SK-N-MC (cell line): ENCODE results near the gene SCGB1C1.

ENCODE experiments used
- DNase-seq: peaks from one replicate; pipeline ENCODE4 v3.0.0-alpha.2; 2011; ENCODE audit warnings: low read depth, low spot score
- H3K27ac ChIP-seq: fragments of 200-600 bp; sonication (generic); 2 replicates; pipeline ENCODE4 v1.5.1; 2016; ENCODE audit warnings: mixed run types
- H3K36me3 ChIP-seq: fragments of 200-600 bp; sonication (generic); 2 replicates; pipeline ENCODE4 v1.6.1; 2017; ENCODE audit warnings: antibody characterized with exemption, low read length, mixed read lengths; ENCODE audit not compliant: insufficient read depth
- H3K4me3 ChIP-seq: fragments of 200-600 bp; sonication (generic); 2 replicates; pipeline ENCODE4 v1.5.1; 2016
- H3K9ac ChIP-seq: fragments of 200-600 bp; sonication (generic); 2 replicates; pipeline ENCODE4 v1.8.0; 2017; ENCODE audit warnings: mixed run types, mixed read lengths; ENCODE audit not compliant: insufficient read length
- H3K9me3 ChIP-seq: fragments of 200-600 bp; sonication (generic); 2 replicates; pipeline ENCODE4 v1.6.1; 2017; ENCODE audit warnings: low read depth, mild to moderate bottlenecking, antibody characterized with exemption, low read length, moderate library complexity, mixed read lengths
- EZH2 ChIP-seq: fragments of 200-600 bp; sonication (generic); IDR thresholded peaks from one replicate; pipeline ENCODE4 v1.6.1; 2017; ENCODE audit warnings: antibody characterized with exemption
- FOXP2 ChIP-seq: optimal IDR thresholded peaks from 2 replicates; pipeline ENCODE3; 2011; ENCODE audit warnings: mild to moderate bottlenecking, moderate library complexity; ENCODE audit not compliant: insufficient read depth; ENCODE audit errors: extremely low read length, control extremely low read depth
- POLR2AphosphoS5 ChIP-seq: IDR thresholded peaks from 2 replicates; pipeline ENCODE4 v1.6.1; 2012; ENCODE audit warnings: mild to moderate bottlenecking, low read depth, low read length, borderline replicate concordance

SCGB1C1 gene

GRCh38 chr11:204587-205109, 11.8 kb downstream of the SCGB1C1 start:
- no peak overlapping the region for H3K27ac ChIP-seq
- H3K36me3 ChIP-seq = peaks cover 4% of the 10 kb centered on the region
- DNase-seq = no peak
- H3K9me3 ChIP-seq = no peaks in the 10 kb centered on the region
- H3K4me3 ChIP-seq = no peak overlapping the region
- TF ChIP-seq POLR2AphosphoS5 (no peak), EZH2 (no peak), FOXP2 (no peak)
- H3K9ac ChIP-seq = no peak overlapping the region

- H3K4me3 ChIP-seq = no peak overlapping the region
- H3K36me3 ChIP-seq = peaks cover 12% of the 10 kb centered on the region
- no peak for DNase-seq
- H3K9ac ChIP-seq = no peak overlapping the region
- H3K9me3 ChIP-seq = no peaks in the 10 kb centered on the region
- no peak for TF ChIP-seq FOXP2
- TF ChIP-seq EZH2 = no peak
- H3K27ac ChIP-seq = no peak overlapping the region
These were observed 12.5 kb downstream of the SCGB1C1 start for GRCh38 chr11:205221-206001.

GRCh38 chr11:206002-206384, 13.1 kb downstream of the SCGB1C1 start:
- H3K4me3 ChIP-seq = peak overlapping the region; percentile 96
- peaks cover 18% of the 10 kb centered on the region for H3K36me3 ChIP-seq
- TF ChIP-seq FOXP2 (no peak), EZH2 (no peak), POLR2AphosphoS5 (no peak)
- no peak for DNase-seq
- no peak overlapping the region for H3K27ac ChIP-seq
- H3K9ac ChIP-seq = peak overlapping the region; percentile 97
- H3K9me3 ChIP-seq = no peaks in the 10 kb centered on the region

DNA sequence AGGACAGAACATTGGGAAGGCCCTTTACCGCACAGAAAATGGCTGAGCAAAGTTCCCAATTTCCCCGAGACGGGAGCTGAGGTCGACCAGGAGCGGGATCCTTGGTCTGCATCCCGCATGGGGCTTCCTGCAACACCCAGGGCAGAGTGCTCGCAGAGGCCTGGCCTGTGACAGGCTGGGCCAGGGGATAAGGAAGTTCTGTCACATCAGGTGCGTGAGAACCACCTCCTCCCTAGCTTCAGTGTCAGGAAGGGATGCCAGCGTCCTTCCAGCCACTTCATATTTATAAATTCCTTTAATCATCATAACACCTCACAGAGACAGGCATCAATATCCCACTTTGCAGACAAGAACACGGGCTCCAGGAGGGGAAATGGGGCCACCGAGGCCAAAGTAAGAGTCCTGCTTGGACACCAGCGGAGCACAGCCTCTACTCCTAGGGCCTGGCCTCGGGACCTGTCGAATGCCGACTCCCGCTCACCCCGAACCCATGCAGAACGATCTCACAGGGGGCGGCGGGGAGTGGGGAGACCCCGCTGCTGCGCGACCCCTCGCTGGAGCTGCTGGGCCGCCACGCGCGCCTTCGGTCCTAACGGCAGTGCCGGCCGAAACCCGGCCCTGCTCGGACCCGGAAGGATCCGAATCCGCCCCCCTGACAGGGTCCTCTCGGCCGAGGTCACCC, 13.8 kb downstream of the SCGB1C1 start:
- no peaks in the 10 kb centered on the region for H3K9me3 ChIP-seq
- no peak for TF ChIP-seq EZH2
- TF ChIP-seq POLR2AphosphoS5 = no peak
- TF ChIP-seq FOXP2 = no peak
- no peak overlapping the region for H3K27ac ChIP-seq
- no peak for DNase-seq
- peak overlapping the region; percentile 96 for H3K4me3 ChIP-seq
- H3K9ac ChIP-seq = peak overlapping the region; percentile 97
- H3K36me3 ChIP-seq = peaks cover 25% of the 10 kb centered on the region

- Histone ChIP-seq H3K4me3 (peak within 1 kb of the TSS; percentile 96), H3K36me3 (peaks cover 31% of the 10 kb centered on the region), H3K9me3 (no peaks in the 10 kb centered on the region), H3K9ac (peak within 1 kb of the TSS; percentile 97), H3K27ac (peak within 1 kb of the TSS; percentile 97)
- peak; percentile 33 for TF ChIP-seq FOXP2
- TF ChIP-seq EZH2 = no peak
- peak; percentile 87 for TF ChIP-seq POLR2AphosphoS5
- peak; percentile 91 for DNase-seq
These were observed 14.5 kb downstream of the SCGB1C1 start, which contains the start of the genes BET1L and RIC8A for GRCh38 chr11:207208-207862. Gene BET1L, minus strand, starts transcription at chr11:207399. Its CDS starts 78 bp downstream, at chr11:207321. Gene RIC8A, plus strand, starts transcription at chr11:207708. Its CDS starts 1,147 bp downstream, at chr11:208855.

GRCh38 chr11:207863-208180, 14.9 kb downstream of the SCGB1C1 start:
- Histone ChIP-seq H3K27ac (peak overlapping the region; percentile 97), H3K4me3 (peak overlapping the region; percentile 96), H3K9me3 (no peaks in the 10 kb centered on the region), H3K9ac (peak overlapping the region; percentile 95), H3K36me3 (peaks cover 36% of the 10 kb centered on the region)
- TF ChIP-seq EZH2 = no peak
- no peak for TF ChIP-seq POLR2AphosphoS5
- no peak for TF ChIP-seq FOXP2
- DNase-seq = no peak

- peaks cover 41% of the 10 kb centered on the region for H3K36me3 ChIP-seq
- H3K4me3 ChIP-seq = peak overlapping the region; percentile 96
- H3K9ac ChIP-seq = peak overlapping the region; percentile 95
These were observed 15.5 kb downstream of the SCGB1C1 start for GRCh38 chr11:208181-208916.

GRCh38 chr11:208917-209260, 16.0 kb downstream of the SCGB1C1 start:
- TF ChIP-seq FOXP2 (no peak), EZH2 (no peak), POLR2AphosphoS5 (no peak)
- H3K27ac ChIP-seq = 0 out of 2 replicates have a peak overlapping the region, but pooled peaks have one; percentile 97
- H3K9me3 ChIP-seq = no peaks in the 10 kb centered on the region
- peaks cover 44% of the 10 kb centered on the region for H3K36me3 ChIP-seq
- peak overlapping the region; percentile 96 for H3K4me3 ChIP-seq
- peak overlapping the region; percentile 95 for H3K9ac ChIP-seq
- no peak for DNase-seq

More at GRCh38 chr11:208181-208916, 15.5 kb downstream of the SCGB1C1 start:
- DNase-seq = no peak
- peak; percentile 76; the same call in 1 of the 2 replicates for TF ChIP-seq POLR2AphosphoS5
- no peak for TF ChIP-seq FOXP2
- H3K9me3 ChIP-seq = no peaks in the 10 kb centered on the region
- H3K27ac ChIP-seq = peak overlapping the region; percentile 97
